ENCODE measurements around the gene NCOR1. TPM values are rescaled to one million over a fixed set of nuclear protein-coding genes. Genes with fewer than 3 reads are reported as not detected.
"Not testable (repeated sequence)": the region's sequence is repeated elsewhere in the genome, so short reads cannot be mapped to it uniquely, and the experiment has no call there.

The NCOR1 gene
- total RNA-seq, 1 experiment from 2014 or later, result 56.9 TPM

DNA sequence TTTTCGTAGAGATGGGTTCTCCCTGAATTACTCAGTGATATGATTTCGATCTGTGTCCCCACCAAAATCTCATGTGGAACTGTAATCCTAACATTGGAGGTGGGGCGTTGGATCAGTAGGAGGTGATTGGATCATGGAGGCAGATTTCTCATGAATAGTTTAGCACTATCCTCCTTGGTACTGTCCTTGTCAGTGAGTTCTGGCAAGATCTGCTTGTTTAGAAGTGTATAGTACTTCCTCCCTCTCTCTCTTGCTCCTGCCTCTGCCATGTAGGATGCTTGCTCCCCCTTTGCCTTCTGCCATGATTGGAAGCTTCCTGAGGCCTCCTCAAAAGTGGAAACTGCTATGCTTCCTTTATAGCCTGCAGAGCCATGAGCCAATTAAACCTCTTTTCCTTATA is 24.6 kb upstream of the NCOR1 start:
- Histone ChIP-seq H3K4me3 (no peak overlapping the region), H3K27ac (no peak overlapping the region), H3K9me3 (replicated peaks) (no peaks in the 10 kb centered on the region), H3K4me1 (replicated peaks) (no peaks in the 10 kb centered on the region), H3K36me3 (no peaks in the 10 kb centered on the region), H3K27me3 (replicated peaks) (no peaks in the 10 kb centered on the region)
- no peak for DNase-seq (ENCODE audit: low read depth in 1 of 2, low spot score in 2 of 2)

DNA sequence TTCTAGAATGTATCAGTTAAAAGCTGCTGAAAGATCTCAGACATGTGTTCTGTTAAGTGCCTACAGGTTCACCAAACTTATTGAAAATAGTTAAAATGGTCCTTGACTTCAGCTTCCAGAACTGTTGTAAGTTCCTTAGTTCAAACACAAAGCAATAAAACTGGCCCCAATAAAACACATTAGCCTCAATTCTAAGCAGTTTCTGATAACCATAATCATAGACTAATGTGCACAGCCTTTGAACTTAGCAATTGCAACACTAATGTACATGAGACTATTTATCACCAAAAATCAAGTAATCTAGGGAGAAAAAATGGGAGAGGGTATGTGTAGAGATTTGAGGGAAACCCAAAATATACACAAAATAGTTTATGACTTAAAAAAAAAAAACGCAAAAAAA is 17.1 kb upstream of the NCOR1 start:
- no peak for DNase-seq (ENCODE audit: low read depth in 1 of 2, low spot score in 2 of 2)
- peaks cover 2% of the 10 kb centered on the region; the same call in 1 of the 2 replicates for H3K36me3 ChIP-seq
- no peaks in the 10 kb centered on the region for H3K27me3 ChIP-seq (replicated peaks)
- H3K9me3 ChIP-seq (replicated peaks), result no peaks in the 10 kb centered on the region
- no peak overlapping the region for H3K4me3 ChIP-seq
- no peak overlapping the region for H3K27ac ChIP-seq
- H3K4me1 ChIP-seq (replicated peaks), result peaks cover 4% of the 10 kb centered on the region; the same call in 1 of the 2 replicates

- not testable (repeated sequence) for DNase-seq (ENCODE audit: low read depth in 1 of 2, low spot score in 2 of 2); H3K27me3 ChIP-seq (replicated peaks); H3K36me3 ChIP-seq; H3K4me3 ChIP-seq; H3K9me3 ChIP-seq (replicated peaks); H3K27ac ChIP-seq; H3K4me1 ChIP-seq (replicated peaks)
Measured at GRCh38 chr17:16229912-16230561, 14.7 kb upstream of the NCOR1 start.

DNA sequence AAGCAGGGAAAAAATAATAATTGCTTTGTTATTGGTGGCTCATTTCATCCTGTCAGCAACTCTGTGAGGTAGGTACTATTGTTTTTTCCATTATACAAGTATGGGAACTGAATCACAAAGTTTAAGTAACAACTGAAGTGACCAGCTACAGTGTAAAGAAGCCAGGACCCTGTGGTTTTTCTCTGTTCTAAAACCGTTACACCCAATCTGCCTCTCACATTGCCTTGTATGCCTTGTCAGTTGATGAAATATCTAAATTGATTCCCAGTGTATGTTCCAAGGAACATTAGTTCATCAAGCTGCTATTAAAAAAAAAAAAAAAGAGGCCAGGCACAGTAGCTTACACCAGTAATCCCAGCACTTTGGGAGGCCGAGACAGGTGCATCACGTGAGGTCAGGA is 7.1 kb upstream of the NCOR1 start:
- DNase-seq (ENCODE audit: low read depth in 1 of 2, low spot score in 2 of 2), result no peak
- no peaks in the 10 kb centered on the region for H3K27me3 ChIP-seq (replicated peaks)
- no peaks in the 10 kb centered on the region for H3K9me3 ChIP-seq (replicated peaks)
- H3K4me1 ChIP-seq (replicated peaks), result peaks cover 16% of the 10 kb centered on the region
- H3K27ac ChIP-seq, result peak overlapping the region; percentile 21; the same call in 1 of the 2 replicates
- H3K36me3 ChIP-seq, result peaks cover 8% of the 10 kb centered on the region; the same call in 1 of the 2 replicates
- H3K4me3 ChIP-seq, result no peak overlapping the region

GRCh38 chr17:16217002-16217635 is 1.8 kb upstream of the NCOR1 start, which contains the start of gene PIGL:
TSS of gene PIGL (plus strand) at chr17:16217210. CDS start at chr17:16217227, 17 bp downstream.
- Histone ChIP-seq H3K4me1 (replicated peaks) (peaks cover 19% of the 10 kb centered on the region), H3K27ac (peak within 1 kb of the TSS; percentile 93), H3K4me3 (peak within 1 kb of the TSS; percentile 94), H3K36me3 (peaks cover 6% of the 10 kb centered on the region), H3K27me3 (replicated peaks) (no peaks in the 10 kb centered on the region), H3K9me3 (replicated peaks) (no peaks in the 10 kb centered on the region)
- DNase-seq (ENCODE audit: low read depth in 1 of 2, low spot score in 2 of 2), result peak; percentile 77 to 90

- not testable (repeated sequence) for H3K9me3 ChIP-seq (replicated peaks); H3K36me3 ChIP-seq; H3K27me3 ChIP-seq (replicated peaks); DNase-seq (ENCODE audit: low read depth in 1 of 2, low spot score in 2 of 2)
- H3K27ac ChIP-seq, result peak overlapping the region; percentile 67
- peaks cover 19% of the 10 kb centered on the region for H3K4me1 ChIP-seq (replicated peaks)
- peak overlapping the region; percentile 94 for H3K4me3 ChIP-seq
Measured at GRCh38 chr17:16216341-16217001, 1.1 kb upstream of the NCOR1 start.

DNA sequence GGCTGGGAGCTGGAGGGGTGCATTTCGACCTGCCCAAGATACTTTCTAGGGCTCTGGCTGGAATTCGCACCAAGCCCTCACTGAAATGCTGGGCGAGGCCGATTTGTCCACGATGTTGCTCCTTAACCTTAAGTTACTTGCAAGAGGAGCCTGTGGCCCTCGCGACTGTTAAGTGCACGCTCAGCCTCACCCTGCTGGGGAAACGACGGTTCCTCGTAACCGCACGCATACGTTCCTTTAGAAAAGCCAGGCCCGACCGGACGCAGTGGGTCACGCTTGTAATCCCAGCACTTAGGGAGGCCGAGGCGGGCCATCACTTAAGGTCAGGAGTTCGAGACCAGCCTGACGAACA is 607 bp upstream of the NCOR1 start:
- DNase-seq (ENCODE audit: low read depth in 1 of 2, low spot score in 2 of 2), result no peak
- Histone ChIP-seq H3K27me3 (replicated peaks) (no peaks in the 10 kb centered on the region), H3K4me1 (replicated peaks) (peaks cover 19% of the 10 kb centered on the region), H3K4me3 (peak overlapping the region; percentile 94), H3K27ac (peak overlapping the region; percentile 93), H3K36me3 (peaks cover 6% of the 10 kb centered on the region), H3K9me3 (replicated peaks) (no peaks in the 10 kb centered on the region)

- H3K27me3 ChIP-seq (replicated peaks), result no peaks in the 10 kb centered on the region
- H3K27ac ChIP-seq, result peak overlapping the region; percentile 93
- peak overlapping the region; percentile 94 for H3K4me3 ChIP-seq
- H3K9me3 ChIP-seq (replicated peaks), result no peaks in the 10 kb centered on the region
- peaks cover 6% of the 10 kb centered on the region for H3K36me3 ChIP-seq
- peaks cover 19% of the 10 kb centered on the region for H3K4me1 ChIP-seq (replicated peaks)
- no peak for DNase-seq (ENCODE audit: low read depth in 1 of 2, low spot score in 2 of 2)
Measured at GRCh38 chr17:16215002-16215272, 397 bp downstream of the NCOR1 start.

DNA sequence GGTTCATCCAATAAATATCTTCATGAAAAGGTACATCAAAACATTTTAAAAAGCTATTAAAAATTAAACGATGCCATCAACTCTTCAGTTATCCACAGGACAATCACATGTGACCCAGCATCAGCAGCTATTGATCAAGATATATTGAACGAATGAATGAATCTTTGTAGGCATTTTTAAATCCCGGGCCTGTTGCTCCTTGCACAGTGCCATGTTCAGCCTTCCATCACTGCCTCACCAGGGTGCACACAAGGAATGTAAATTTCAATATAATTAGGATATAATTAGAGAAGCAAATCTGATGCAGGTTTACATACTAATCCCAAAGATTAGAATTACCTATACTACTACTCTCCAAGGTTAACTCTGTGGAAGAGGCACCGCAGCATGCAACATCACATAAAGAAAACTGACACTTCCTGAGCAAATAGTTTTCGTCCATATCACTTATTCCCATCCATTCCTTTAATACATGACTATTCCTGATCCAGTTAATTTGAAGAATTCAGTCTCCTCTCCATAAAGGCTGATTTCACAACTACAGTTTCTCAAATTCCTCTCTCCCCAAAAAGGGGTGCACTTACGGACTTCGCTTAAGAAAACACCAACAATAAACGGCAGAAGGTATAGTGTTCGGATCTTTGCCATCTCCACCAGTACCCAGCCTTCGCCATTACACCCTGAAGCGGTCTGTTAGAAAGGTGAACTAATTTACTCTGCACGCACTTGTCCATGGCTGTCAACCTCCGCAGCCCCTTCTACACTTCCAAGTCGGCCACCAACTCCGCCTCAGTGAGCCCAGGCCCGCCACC is 938 bp downstream of the NCOR1 start:
- DNase-seq (ENCODE audit: low read depth in 1 of 2, low spot score in 2 of 2), result no peak

DNA sequence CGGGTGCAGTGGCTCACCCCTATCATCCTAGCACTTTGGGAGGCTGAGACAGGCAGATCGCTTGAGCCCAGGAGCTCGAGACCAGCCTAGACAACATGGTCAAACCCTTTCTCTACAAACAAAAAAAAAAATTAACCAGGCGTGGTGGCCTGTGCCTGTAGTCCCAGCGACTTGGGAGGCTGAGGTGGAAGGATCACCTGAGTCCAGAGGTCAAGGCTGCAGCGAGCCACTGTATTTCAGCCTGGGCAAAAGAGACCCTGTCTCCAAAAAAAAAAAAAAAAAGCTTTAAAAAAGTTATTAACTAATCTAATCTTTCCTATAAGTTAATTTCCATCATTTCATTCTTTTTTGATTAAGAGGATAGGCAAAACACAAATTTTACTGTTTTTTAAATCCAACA is 2.5 kb downstream of the NCOR1 start:
- DNase-seq (ENCODE audit: low read depth in 1 of 2, low spot score in 2 of 2), result no peak
- H3K27me3 ChIP-seq (replicated peaks), result no peaks in the 10 kb centered on the region
- peaks cover 15% of the 10 kb centered on the region for H3K4me1 ChIP-seq (replicated peaks)
- H3K9me3 ChIP-seq (replicated peaks), result no peaks in the 10 kb centered on the region
- no peak overlapping the region for H3K27ac ChIP-seq
- H3K4me3 ChIP-seq, result no peak overlapping the region
- H3K36me3 ChIP-seq, result peaks cover 6% of the 10 kb centered on the region

More for the DNA sequence above, 938 bp downstream of the NCOR1 start:
- peaks cover 19% of the 10 kb centered on the region for H3K4me1 ChIP-seq (replicated peaks)
- H3K27me3 ChIP-seq (replicated peaks), result no peaks in the 10 kb centered on the region
- no peaks in the 10 kb centered on the region for H3K9me3 ChIP-seq (replicated peaks)
- H3K4me3 ChIP-seq, result peak overlapping the region; percentile 94
- peaks cover 6% of the 10 kb centered on the region for H3K36me3 ChIP-seq
- peak overlapping the region; percentile 93; the same call in 1 of the 2 replicates for H3K27ac ChIP-seq

GRCh38 chr17:16211590-16211989 is 3.7 kb downstream of the NCOR1 start:
- Histone ChIP-seq H3K4me3 (no peak overlapping the region), H3K9me3 (replicated peaks) (no peaks in the 10 kb centered on the region), H3K27ac (no peak overlapping the region), H3K27me3 (replicated peaks) (no peaks in the 10 kb centered on the region), H3K4me1 (replicated peaks) (peaks cover 11% of the 10 kb centered on the region), H3K36me3 (peaks cover 6% of the 10 kb centered on the region)
- no peak for DNase-seq (ENCODE audit: low read depth in 1 of 2, low spot score in 2 of 2)

GRCh38 chr17:16204763-16205162 is 10.6 kb downstream of the NCOR1 start:
- not testable (repeated sequence) for H3K4me3 ChIP-seq; H3K36me3 ChIP-seq; H3K9me3 ChIP-seq (replicated peaks); H3K27me3 ChIP-seq (replicated peaks); DNase-seq (ENCODE audit: low read depth in 1 of 2, low spot score in 2 of 2); H3K4me1 ChIP-seq (replicated peaks); H3K27ac ChIP-seq

- not testable (repeated sequence) for H3K27ac ChIP-seq; H3K4me3 ChIP-seq; H3K27me3 ChIP-seq (replicated peaks); H3K36me3 ChIP-seq; H3K4me1 ChIP-seq (replicated peaks); DNase-seq (ENCODE audit: low read depth in 1 of 2, low spot score in 2 of 2); H3K9me3 ChIP-seq (replicated peaks)
Measured at GRCh38 chr17:16202554-16203500, 12.5 kb downstream of the NCOR1 start.
